K562 (cell line): ENCODE data around the gene HIVEP2. TPM values are rescaled to one million over a fixed set of nuclear protein-coding genes. Genes with fewer than 3 reads are reported as not detected.

Experiments
- ETV6 ChIP-seq, 3 experiments: fragments of 150-350 bp in 1 of 3; sonication (generic) in 1 of 3; formaldehyde crosslinking in 1 of 3; IDR thresholded peaks; 2 replicates each; pipeline versions ENCODE4 v1.6.1 to v1.8.0; 2014 to 2022; ENCODE audit warnings: borderline replicate concordance in 2 of 3, low read depth in 2 of 3, antibody characterized with exemption in 1 of 3, low read length in 1 of 3, mild to moderate bottlenecking in 1 of 3, missing genetic modification reagents in 1 of 3
- GTF2A2 ChIP-seq: IDR thresholded peaks from 2 replicates; pipeline ENCODE4 v1.6.1; 2016; ENCODE audit warnings: mild to moderate bottlenecking, missing genetic modification characterization, missing compliant biosample characterization
- PTBP1 ChIP-seq: fragments of 200-400 bp; formaldehyde crosslinking; IDR thresholded peaks from 2 replicates; pipeline ENCODE4 v1.6.1; 2017; ENCODE audit warnings: low read depth, low read length
- ZNF197 ChIP-seq: fragments of 200-800 bp; sonication (Bioruptor generic); IDR thresholded peaks from 2 replicates; pipeline ENCODE4 v1.6.1; 2016; ENCODE audit warnings: low read depth, missing genetic modification characterization, missing compliant biosample characterization
- ZNF3 ChIP-seq: fragments of 250-450 bp; sonication (Bioruptor Pico); IDR thresholded peaks from 2 replicates; pipeline ENCODE4 v1.5.0; 2021; ENCODE audit warnings: mild to moderate bottlenecking, moderate library complexity
- polyA plus RNA-seq, 8 experiments: library from polyadenylated mRNA; depleted of rRNA in 4 of 8; stranded (reverse) in 5 of 8; unstranded in 3 of 8; fragments of >200 nt; fragmentation: Nextera tagmentation in 2 of 8; fragmentation: Illumina TruSeq in 1 of 8; extraction: Ambion mirVana in 2 of 8; extraction: Trizol in 1 of 8; gene quantifications; 2 replicates each; pipeline versions ENCODE4 v1.2.1 to v1.2.3, GENCODE V29; 2011 to 2014; ENCODE audit warnings: inconsistent platforms in 1 of 8, missing spikeins in 1 of 8
- total RNA-seq, 7 experiments: library from RNA; depleted of rRNA in 6 of 7; stranded (reverse); fragments of >200 nt in 6 of 7; fragmentation: Illumina TruSeq in 2 of 7; extraction: Trizol in 2 of 7; gene quantifications; 2 replicates each; pipeline versions ENCODE4 v1.2.1 to v1.2.3, GENCODE V29; 2011 to 2021; ENCODE audit warnings: low replicate concordance in 1 of 7
- TF ChIP-seq, protein P1 (sequence below): fragments of 450-650 bp; IDR thresholded peaks from 2 replicates; pipeline ENCODE4 v1.6.1; 2016; ENCODE audit warnings: mild to moderate bottlenecking, moderate library complexity
- TF ChIP-seq, protein P2 (sequence below): fragments of 450-650 bp; formaldehyde crosslinking; IDR thresholded peaks from 2 replicates; pipeline ENCODE4 v1.4.0; 2022; ENCODE audit warnings: missing genetic modification characterization

The HIVEP2 gene
- total and polyA plus RNA-seq, 9 of the 15 experiments (the other 6 are each of a cell fraction or from before 2014, with no cell fraction given) = under 0.01 to 1.2 (median 0.31) TPM

DNA sequence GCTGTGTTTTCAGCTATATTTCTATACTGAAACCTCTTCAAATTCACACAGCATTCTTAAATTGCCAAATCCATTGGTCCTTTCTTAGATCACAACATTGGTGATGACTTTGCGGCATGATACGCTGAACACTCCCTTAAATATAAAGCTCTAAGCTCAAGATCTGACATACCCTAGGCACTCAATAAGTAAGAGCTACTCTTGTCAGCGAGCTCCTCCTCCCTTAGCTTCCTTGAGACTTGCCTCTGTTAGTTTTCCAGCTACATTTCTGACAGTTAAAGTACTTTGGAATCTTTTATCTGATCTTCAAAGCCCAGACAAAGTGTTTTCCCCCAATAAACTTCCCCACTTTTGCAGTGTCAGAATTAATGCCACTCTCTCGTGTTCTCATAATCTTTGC lies 117.0 kb downstream of the HIVEP2 start (continued):
- TF ChIP-seq, protein P1, sequence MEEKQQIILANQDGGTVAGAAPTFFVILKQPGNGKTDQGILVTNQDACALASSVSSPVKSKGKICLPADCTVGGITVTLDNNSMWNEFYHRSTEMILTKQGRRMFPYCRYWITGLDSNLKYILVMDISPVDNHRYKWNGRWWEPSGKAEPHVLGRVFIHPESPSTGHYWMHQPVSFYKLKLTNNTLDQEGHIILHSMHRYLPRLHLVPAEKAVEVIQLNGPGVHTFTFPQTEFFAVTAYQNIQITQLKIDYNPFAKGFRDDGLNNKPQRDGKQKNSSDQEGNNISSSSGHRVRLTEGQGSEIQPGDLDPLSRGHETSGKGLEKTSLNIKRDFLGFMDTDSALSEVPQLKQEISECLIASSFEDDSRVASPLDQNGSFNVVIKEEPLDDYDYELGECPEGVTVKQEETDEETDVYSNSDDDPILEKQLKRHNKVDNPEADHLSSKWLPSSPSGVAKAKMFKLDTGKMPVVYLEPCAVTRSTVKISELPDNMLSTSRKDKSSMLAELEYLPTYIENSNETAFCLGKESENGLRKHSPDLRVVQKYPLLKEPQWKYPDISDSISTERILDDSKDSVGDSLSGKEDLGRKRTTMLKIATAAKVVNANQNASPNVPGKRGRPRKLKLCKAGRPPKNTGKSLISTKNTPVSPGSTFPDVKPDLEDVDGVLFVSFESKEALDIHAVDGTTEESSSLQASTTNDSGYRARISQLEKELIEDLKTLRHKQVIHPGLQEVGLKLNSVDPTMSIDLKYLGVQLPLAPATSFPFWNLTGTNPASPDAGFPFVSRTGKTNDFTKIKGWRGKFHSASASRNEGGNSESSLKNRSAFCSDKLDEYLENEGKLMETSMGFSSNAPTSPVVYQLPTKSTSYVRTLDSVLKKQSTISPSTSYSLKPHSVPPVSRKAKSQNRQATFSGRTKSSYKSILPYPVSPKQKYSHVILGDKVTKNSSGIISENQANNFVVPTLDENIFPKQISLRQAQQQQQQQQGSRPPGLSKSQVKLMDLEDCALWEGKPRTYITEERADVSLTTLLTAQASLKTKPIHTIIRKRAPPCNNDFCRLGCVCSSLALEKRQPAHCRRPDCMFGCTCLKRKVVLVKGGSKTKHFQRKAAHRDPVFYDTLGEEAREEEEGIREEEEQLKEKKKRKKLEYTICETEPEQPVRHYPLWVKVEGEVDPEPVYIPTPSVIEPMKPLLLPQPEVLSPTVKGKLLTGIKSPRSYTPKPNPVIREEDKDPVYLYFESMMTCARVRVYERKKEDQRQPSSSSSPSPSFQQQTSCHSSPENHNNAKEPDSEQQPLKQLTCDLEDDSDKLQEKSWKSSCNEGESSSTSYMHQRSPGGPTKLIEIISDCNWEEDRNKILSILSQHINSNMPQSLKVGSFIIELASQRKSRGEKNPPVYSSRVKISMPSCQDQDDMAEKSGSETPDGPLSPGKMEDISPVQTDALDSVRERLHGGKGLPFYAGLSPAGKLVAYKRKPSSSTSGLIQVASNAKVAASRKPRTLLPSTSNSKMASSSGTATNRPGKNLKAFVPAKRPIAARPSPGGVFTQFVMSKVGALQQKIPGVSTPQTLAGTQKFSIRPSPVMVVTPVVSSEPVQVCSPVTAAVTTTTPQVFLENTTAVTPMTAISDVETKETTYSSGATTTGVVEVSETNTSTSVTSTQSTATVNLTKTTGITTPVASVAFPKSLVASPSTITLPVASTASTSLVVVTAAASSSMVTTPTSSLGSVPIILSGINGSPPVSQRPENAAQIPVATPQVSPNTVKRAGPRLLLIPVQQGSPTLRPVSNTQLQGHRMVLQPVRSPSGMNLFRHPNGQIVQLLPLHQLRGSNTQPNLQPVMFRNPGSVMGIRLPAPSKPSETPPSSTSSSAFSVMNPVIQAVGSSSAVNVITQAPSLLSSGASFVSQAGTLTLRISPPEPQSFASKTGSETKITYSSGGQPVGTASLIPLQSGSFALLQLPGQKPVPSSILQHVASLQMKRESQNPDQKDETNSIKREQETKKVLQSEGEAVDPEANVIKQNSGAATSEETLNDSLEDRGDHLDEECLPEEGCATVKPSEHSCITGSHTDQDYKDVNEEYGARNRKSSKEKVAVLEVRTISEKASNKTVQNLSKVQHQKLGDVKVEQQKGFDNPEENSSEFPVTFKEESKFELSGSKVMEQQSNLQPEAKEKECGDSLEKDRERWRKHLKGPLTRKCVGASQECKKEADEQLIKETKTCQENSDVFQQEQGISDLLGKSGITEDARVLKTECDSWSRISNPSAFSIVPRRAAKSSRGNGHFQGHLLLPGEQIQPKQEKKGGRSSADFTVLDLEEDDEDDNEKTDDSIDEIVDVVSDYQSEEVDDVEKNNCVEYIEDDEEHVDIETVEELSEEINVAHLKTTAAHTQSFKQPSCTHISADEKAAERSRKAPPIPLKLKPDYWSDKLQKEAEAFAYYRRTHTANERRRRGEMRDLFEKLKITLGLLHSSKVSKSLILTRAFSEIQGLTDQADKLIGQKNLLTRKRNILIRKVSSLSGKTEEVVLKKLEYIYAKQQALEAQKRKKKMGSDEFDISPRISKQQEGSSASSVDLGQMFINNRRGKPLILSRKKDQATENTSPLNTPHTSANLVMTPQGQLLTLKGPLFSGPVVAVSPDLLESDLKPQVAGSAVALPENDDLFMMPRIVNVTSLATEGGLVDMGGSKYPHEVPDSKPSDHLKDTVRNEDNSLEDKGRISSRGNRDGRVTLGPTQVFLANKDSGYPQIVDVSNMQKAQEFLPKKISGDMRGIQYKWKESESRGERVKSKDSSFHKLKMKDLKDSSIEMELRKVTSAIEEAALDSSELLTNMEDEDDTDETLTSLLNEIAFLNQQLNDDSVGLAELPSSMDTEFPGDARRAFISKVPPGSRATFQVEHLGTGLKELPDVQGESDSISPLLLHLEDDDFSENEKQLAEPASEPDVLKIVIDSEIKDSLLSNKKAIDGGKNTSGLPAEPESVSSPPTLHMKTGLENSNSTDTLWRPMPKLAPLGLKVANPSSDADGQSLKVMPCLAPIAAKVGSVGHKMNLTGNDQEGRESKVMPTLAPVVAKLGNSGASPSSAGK = no peak
- TF ChIP-seq ZNF3 (CRISPR knock-in tag) (no peak), PTBP1 (no peak), ETV6 (IDR thresholded peaks at IDR 0.05; ENCODE audit: borderline replicate concordance in 1 of 2, low read depth in 2 of 2, low read length in 1 of 2) (no peak), ETV6 (CRISPR knock-in tag; IDR thresholded peaks at IDR 0.05; ENCODE audit: borderline replicate concordance) (no peak), GTF2A2 (no peak), ZNF197 (CRISPR knock-in tag) (no peak)
- TF ChIP-seq, protein P2, sequence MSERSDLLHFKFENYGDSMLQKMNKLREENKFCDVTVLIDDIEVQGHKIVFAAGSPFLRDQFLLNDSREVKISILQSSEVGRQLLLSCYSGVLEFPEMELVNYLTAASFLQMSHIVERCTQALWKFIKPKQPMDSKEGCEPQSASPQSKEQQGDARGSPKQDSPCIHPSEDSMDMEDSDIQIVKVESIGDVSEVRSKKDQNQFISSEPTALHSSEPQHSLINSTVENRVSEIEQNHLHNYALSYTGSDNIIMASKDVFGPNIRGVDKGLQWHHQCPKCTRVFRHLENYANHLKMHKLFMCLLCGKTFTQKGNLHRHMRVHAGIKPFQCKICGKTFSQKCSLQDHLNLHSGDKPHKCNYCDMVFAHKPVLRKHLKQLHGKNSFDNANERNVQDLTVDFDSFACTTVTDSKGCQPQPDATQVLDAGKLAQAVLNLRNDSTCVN (CRISPR knock-in tag) = no peak
